22Rv1 (cell line): Measurements from ENCODE around the gene TPRX2.

Source experiments
- ZFX ChIP-seq: fragments of 450-650 bp; IDR thresholded peaks from 2 replicates; pipeline ENCODE4 v1.6.1; 2017; ENCODE audit warnings: antibody characterized with exemption, borderline replicate concordance
- TF ChIP-seq, protein P1 (sequence below): fragments of 450-650 bp; IDR thresholded peaks from 2 replicates; pipeline ENCODE4 v1.5.1; 2017; ENCODE audit warnings: mild to moderate bottlenecking

DNA sequence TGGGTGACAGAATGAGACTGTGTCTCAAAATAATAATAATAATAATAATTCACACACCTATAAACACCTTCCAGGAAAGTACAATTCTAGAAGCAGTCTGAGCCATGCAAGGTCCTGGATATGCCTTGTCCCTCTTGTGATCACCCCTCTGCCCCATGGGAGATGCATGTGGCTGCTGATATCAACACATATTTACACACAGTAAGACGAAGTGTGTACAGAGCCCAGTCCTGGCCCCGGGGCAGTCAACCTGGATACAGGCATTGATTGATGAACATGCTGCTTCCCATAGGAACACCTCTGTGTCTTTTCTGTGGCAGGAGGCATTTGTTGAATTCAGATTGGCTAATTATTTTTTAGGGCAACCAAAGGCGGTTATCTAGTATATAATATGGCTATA, 23.9 kb downstream of the TPRX2 start:
- TF ChIP-seq, protein P1, sequence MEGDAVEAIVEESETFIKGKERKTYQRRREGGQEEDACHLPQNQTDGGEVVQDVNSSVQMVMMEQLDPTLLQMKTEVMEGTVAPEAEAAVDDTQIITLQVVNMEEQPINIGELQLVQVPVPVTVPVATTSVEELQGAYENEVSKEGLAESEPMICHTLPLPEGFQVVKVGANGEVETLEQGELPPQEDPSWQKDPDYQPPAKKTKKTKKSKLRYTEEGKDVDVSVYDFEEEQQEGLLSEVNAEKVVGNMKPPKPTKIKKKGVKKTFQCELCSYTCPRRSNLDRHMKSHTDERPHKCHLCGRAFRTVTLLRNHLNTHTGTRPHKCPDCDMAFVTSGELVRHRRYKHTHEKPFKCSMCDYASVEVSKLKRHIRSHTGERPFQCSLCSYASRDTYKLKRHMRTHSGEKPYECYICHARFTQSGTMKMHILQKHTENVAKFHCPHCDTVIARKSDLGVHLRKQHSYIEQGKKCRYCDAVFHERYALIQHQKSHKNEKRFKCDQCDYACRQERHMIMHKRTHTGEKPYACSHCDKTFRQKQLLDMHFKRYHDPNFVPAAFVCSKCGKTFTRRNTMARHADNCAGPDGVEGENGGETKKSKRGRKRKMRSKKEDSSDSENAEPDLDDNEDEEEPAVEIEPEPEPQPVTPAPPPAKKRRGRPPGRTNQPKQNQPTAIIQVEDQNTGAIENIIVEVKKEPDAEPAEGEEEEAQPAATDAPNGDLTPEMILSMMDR: no peak
- no peak for TF ChIP-seq ZFX
